HCT116 (cell line): ENCODE results near the gene MAFG. TPM values are rescaled to one million over a fixed set of nuclear protein-coding genes. Genes with fewer than 3 reads are reported as not detected.

Source experiments
- ATAC-seq: fragments of 200-7000 bp; cut with Tn5 transposase; 2 replicates; pipeline ENCODE4 v1.9.1; 2020; ENCODE audit warnings: mild to moderate bottlenecking, moderate library complexity
- BruUV-seq: library from RNA; stranded (reverse); fragments of 400-500 nt; replicated peaks from 2 replicates; lab custom pipeline; 2021; lab: Mats Ljungman, UMichigan
- CTCF ChIA-PET: fragments of 300-600 bp; sonication (Branson Sonifier 250); formaldehyde crosslinking; loops from one replicate; lab custom pipeline; 2021; ENCODE audit warnings: antibody characterized with exemption; lab: Charles Lee
- POLR2A ChIA-PET: fragments of 300-600, 350-600 bp; sonication (Branson Sonifier 250); formaldehyde crosslinking; loops from one replicate; lab custom pipeline; 2021; ENCODE audit warnings: antibody characterized with exemption; lab: Charles Lee
- RAD21 ChIA-PET, 2 experiments: fragments of 300-600 bp; sonication (Branson Sonifier 250); formaldehyde crosslinking; loops; one replicate each; lab custom pipeline; 2023; ENCODE audit warnings: low total read pairs in 2 of 2; ENCODE audit not compliant: uncharacterized antibody in 2 of 2, unreplicated experiment in 2 of 2, low non-redundant PET in 1 of 2; lab: Charles Lee
- DNase-seq: peaks from one replicate; pipeline ENCODE4 v3.0.0-alpha.2; 2010; ENCODE audit warnings: low read depth, low spot score
- H2AFZ ChIP-seq: fragments of 200-600 bp; shearing (Covaris generic), sonication (generic); 2 replicates; pipeline ENCODE4 v1.6.1; 2017; ENCODE audit warnings: low read depth, mixed run types, mixed read lengths, antibody characterized with exemption, low read length; ENCODE audit not compliant: poor library complexity, severe bottlenecking
- H3K27ac ChIP-seq: 2 replicates; pipeline ENCODE4 v1.5.1; 2012; ENCODE audit warnings: low read depth, low read length
- H3K27me3 ChIP-seq: fragments of 200-600 bp; sonication (generic); 2 replicates; pipeline ENCODE4 v1.6.1; 2016; ENCODE audit warnings: mixed run types, low read length, mixed read lengths; ENCODE audit not compliant: insufficient read depth
- H3K36me3 ChIP-seq, 2 experiments: fragments of 200-500 bp in 1 of 2; fragments of 200-600 bp in 1 of 2; sonication (Bioruptor generic) in 1 of 2; sonication (generic) in 1 of 2; 2 replicates each; pipeline versions ENCODE4 v1.5.1 to v1.6.1; 2014 to 2016; ENCODE audit warnings: low read length in 2 of 2, inconsistent platforms in 1 of 2, mixed read lengths in 1 of 2, mixed run types in 1 of 2; ENCODE audit not compliant: insufficient read depth in 2 of 2, control insufficient read depth in 1 of 2
- H3K4me1 ChIP-seq, 2 experiments: fragments of 200-600 bp in 1 of 2; sonication (generic) in 1 of 2; 2 replicates each; pipeline versions ENCODE4 v1.5.1 to v1.6.1; 2012 to 2017; ENCODE audit warnings: low read length in 2 of 2, inconsistent platforms in 1 of 2, mild to moderate bottlenecking in 1 of 2, mixed read lengths in 1 of 2, mixed run types in 1 of 2, moderate library complexity in 1 of 2; ENCODE audit not compliant: insufficient read depth in 2 of 2, control insufficient read depth in 1 of 2
- H3K4me2 ChIP-seq: fragments of 200-600 bp; sonication (generic); 2 replicates; pipeline ENCODE4 v1.6.1; 2017; ENCODE audit warnings: mixed run types, low read length, mixed read lengths
- H3K4me3 ChIP-seq, 2 experiments: fragments of 200-600 bp in 1 of 2; sonication (generic) in 1 of 2; replicated peaks in 1 of 2; 2 replicates each; pipeline ENCODE4 v1.5.1; 2011 to 2016; ENCODE audit warnings: low read length in 2 of 2, control low read depth in 1 of 2, low read depth in 1 of 2, mild to moderate bottlenecking in 1 of 2, mixed read lengths in 1 of 2, mixed run types in 1 of 2
- H3K79me2 ChIP-seq: fragments of 200-600 bp; sonication (generic); 2 replicates; pipeline ENCODE4 v1.6.1; 2017; ENCODE audit warnings: mild to moderate bottlenecking, mixed run types, low read length, moderate library complexity, mixed read lengths; ENCODE audit not compliant: insufficient read depth
- H3K9ac ChIP-seq: fragments of 200-600 bp; sonication (generic); 2 replicates; pipeline ENCODE4 v1.6.1; 2016; ENCODE audit warnings: low read length, mixed read lengths
- H3K9me2 ChIP-seq: fragments of 200-600 bp; sonication (generic), shearing (Covaris generic); 2 replicates; pipeline ENCODE4 v1.6.1; 2017; ENCODE audit warnings: mixed run types, mild to moderate bottlenecking, moderate library complexity; ENCODE audit not compliant: insufficient read depth
- H3K9me3 ChIP-seq, 2 experiments: fragments of 200-500 bp in 1 of 2; fragments of 200-600 bp in 1 of 2; sonication (Bioruptor generic) in 1 of 2; sonication (generic) in 1 of 2; 2 replicates each; pipeline ENCODE4 v1.6.1; 2014 to 2017; ENCODE audit warnings: low read length in 2 of 2, mixed read lengths in 2 of 2, inconsistent platforms in 1 of 2, low read depth in 1 of 2, mild to moderate bottlenecking in 1 of 2, mixed run types in 1 of 2, moderate library complexity in 1 of 2; ENCODE audit not compliant: control insufficient read depth in 1 of 2, insufficient read depth in 1 of 2
- H4K20me1 ChIP-seq: fragments of 200-600 bp; sonication (generic), shearing (Covaris generic); 2 replicates; pipeline ENCODE4 v1.6.1; 2017; ENCODE audit warnings: mixed run types, mild to moderate bottlenecking, moderate library complexity; ENCODE audit not compliant: insufficient read depth
- CBX3 ChIP-seq: IDR thresholded peaks from 2 replicates; pipeline ENCODE4 v1.6.1; 2012; ENCODE audit warnings: low read depth
- CEBPB ChIP-seq: IDR thresholded peaks from 2 replicates; pipeline ENCODE4 v1.6.1; 2012; ENCODE audit warnings: low read depth
- EZH2 ChIP-seq: fragments of 200-600 bp; sonication (generic); IDR thresholded peaks from 2 replicates; pipeline ENCODE4 v1.6.1; 2017; ENCODE audit warnings: antibody characterized with exemption, mixed run types
- EZH2phosphoT487 ChIP-seq: fragments of 200-600 bp; IDR thresholded peaks from 2 replicates; pipeline ENCODE4 v1.6.1; 2018; ENCODE audit warnings: antibody characterized with exemption, borderline replicate concordance
- POLR2A ChIP-seq: IDR thresholded peaks from 2 replicates; pipeline ENCODE4 v1.7.0; 2011; ENCODE audit warnings: borderline replicate concordance; ENCODE audit not compliant: insufficient read depth, insufficient read length; ENCODE audit errors: extremely low read depth
- SP1 ChIP-seq: IDR thresholded peaks from 2 replicates; pipeline ENCODE4 v1.6.1; 2012; ENCODE audit warnings: low read depth
- ZNF274 ChIP-seq: fragments of 200-500 bp; sonication (Bioruptor generic); IDR thresholded peaks from 2 replicates; pipeline ENCODE4 v1.6.1; 2014; ENCODE audit warnings: mild to moderate bottlenecking, low read depth, low read length, inconsistent platforms
- intact Hi-C: fragments of 100-400 bp; cut with micrococcal nuclease; formaldehyde crosslinking; loops from 2 replicates; pipeline ENCODE4 v1.10.0; 2022
- total RNA-seq: library from RNA; stranded (reverse); gene quantifications from one replicate; pipeline ENCODE4 v1.2.1, GENCODE V29; 2021; ENCODE audit not compliant: unreplicated experiment
- TF ChIP-seq, protein P1 (sequence below): IDR thresholded peaks from 2 replicates; pipeline ENCODE4 v1.6.1; 2012; ENCODE audit warnings: low read depth
- TF ChIP-seq, protein P2 (sequence below), 3 experiments: fragments of 200-600 bp in 1 of 3; sonication (generic) in 1 of 3; IDR thresholded peaks in 2 of 3; conservative IDR thresholded peaks in 1 of 3; 2 replicates each; pipeline ENCODE4 v1.5.1; 2012 to 2017; ENCODE audit warnings: low read depth in 2 of 3, low read length in 2 of 3, antibody characterized with exemption in 1 of 3, borderline replicate concordance in 1 of 3, control low read depth in 1 of 3, mild to moderate bottlenecking in 1 of 3, mixed read lengths in 1 of 3, mixed run types in 1 of 3, moderate library complexity in 1 of 3; ENCODE audit not compliant: insufficient read depth in 1 of 3
- TF ChIP-seq, protein P3 (sequence below): IDR thresholded peaks from 2 replicates; pipeline ENCODE4 v1.6.1; 2012

The MAFG gene
- total RNA-seq, 1 experiment from 2014 or later = 46.8 TPM

DNA sequence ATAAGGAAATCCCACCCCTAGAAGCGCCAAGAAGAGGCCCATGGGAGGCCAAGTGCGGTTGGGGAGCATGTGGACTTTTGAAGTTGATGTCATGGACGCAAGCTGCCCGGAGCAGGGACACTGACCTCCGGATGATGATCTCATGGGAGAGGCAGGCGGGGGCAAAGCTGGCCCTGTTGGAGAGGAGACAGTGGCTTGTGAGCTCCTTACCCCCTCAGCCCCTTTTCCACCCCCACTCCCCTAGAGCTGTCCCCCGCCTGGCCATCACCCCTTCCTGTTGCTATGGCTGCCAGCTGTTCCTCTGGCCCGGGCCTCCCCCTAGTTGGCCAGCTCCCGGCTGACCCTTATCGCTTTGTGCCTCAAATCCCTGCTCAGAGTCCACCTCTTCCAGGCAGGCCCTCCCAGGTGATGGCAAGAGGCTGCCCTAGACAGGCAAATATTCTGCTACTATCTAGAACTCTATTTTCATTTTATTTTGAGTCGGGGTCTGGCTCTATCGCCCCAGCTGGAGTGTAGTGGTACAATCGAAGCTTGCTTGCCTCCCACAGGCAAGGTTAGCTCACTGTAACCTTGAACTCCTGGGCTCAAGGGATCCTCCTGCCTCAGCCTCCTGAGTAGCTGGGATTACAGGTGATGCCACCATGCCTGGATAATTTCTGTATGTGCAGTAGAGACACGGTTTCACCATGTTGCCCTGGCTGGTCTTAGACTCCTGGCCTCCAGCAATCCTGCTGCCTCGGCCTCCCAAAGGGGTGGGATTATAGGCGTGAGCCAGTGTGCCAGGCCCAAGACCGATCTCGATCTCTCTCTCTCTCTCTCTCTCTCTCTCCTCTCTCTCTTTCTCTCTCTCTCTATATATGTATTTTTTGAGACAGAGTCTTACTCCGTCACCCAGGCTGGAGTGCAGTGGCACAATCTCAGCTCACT lies 26.9 kb upstream of the MAFG start:
- no TSS peak for BruUV-seq
- no peak overlapping the region for H3K4me2 ChIP-seq
- H3K36me3 ChIP-seq = no peaks in the 10 kb centered on the region
- no peak overlapping the region for H3K9ac ChIP-seq
- no peak for DNase-seq
- no peak overlapping the region for H3K4me3 ChIP-seq
- no peak for ATAC-seq
- no peaks in the 10 kb centered on the region for H3K9me3 ChIP-seq
- intact Hi-C loops = no loop called here
- POLR2A ChIA-PET = interaction anchor here (2.9 kb wide), 1 partner anchor 11 kb away, joined by 8 read pairs; no protein-coding TSS in a partner anchor
- no peaks in the 10 kb centered on the region for H3K9me2 ChIP-seq
- TF ChIP-seq EZH2 (no peak), CBX3 (no peak), EZH2phosphoT487 (no peak), ZNF274 (no peak), SP1 (no peak), POLR2A (no peak), CEBPB (no peak)
- TF ChIP-seq, protein P1, sequence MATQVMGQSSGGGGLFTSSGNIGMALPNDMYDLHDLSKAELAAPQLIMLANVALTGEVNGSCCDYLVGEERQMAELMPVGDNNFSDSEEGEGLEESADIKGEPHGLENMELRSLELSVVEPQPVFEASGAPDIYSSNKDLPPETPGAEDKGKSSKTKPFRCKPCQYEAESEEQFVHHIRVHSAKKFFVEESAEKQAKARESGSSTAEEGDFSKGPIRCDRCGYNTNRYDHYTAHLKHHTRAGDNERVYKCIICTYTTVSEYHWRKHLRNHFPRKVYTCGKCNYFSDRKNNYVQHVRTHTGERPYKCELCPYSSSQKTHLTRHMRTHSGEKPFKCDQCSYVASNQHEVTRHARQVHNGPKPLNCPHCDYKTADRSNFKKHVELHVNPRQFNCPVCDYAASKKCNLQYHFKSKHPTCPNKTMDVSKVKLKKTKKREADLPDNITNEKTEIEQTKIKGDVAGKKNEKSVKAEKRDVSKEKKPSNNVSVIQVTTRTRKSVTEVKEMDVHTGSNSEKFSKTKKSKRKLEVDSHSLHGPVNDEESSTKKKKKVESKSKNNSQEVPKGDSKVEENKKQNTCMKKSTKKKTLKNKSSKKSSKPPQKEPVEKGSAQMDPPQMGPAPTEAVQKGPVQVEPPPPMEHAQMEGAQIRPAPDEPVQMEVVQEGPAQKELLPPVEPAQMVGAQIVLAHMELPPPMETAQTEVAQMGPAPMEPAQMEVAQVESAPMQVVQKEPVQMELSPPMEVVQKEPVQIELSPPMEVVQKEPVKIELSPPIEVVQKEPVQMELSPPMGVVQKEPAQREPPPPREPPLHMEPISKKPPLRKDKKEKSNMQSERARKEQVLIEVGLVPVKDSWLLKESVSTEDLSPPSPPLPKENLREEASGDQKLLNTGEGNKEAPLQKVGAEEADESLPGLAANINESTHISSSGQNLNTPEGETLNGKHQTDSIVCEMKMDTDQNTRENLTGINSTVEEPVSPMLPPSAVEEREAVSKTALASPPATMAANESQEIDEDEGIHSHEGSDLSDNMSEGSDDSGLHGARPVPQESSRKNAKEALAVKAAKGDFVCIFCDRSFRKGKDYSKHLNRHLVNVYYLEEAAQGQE = no peak
- TF ChIP-seq, protein P2, sequence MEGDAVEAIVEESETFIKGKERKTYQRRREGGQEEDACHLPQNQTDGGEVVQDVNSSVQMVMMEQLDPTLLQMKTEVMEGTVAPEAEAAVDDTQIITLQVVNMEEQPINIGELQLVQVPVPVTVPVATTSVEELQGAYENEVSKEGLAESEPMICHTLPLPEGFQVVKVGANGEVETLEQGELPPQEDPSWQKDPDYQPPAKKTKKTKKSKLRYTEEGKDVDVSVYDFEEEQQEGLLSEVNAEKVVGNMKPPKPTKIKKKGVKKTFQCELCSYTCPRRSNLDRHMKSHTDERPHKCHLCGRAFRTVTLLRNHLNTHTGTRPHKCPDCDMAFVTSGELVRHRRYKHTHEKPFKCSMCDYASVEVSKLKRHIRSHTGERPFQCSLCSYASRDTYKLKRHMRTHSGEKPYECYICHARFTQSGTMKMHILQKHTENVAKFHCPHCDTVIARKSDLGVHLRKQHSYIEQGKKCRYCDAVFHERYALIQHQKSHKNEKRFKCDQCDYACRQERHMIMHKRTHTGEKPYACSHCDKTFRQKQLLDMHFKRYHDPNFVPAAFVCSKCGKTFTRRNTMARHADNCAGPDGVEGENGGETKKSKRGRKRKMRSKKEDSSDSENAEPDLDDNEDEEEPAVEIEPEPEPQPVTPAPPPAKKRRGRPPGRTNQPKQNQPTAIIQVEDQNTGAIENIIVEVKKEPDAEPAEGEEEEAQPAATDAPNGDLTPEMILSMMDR (IDR thresholded peaks at IDR 0.05 in 2 of 3, conservative IDR thresholded peaks at IDR 0.05 in 1 of 3; ENCODE audit: borderline replicate concordance in 1 of 3, insufficient read depth in 1 of 3, low read depth in 2 of 3, low read length in 2 of 3) = no peak
- TF ChIP-seq, protein P3, sequence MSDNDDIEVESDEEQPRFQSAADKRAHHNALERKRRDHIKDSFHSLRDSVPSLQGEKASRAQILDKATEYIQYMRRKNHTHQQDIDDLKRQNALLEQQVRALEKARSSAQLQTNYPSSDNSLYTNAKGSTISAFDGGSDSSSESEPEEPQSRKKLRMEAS = no peak
- H4K20me1 ChIP-seq = no peaks in the 10 kb centered on the region
- CTCF ChIA-PET = interaction anchor here (1.0 to 3.5 kb wide), 3 partner anchors 67 to 76 kb away, joined by 3 to 22 read pairs (median 8); partner anchors contain the start of genes CENPX and LRRC45
- H3K79me2 ChIP-seq = no peaks in the 10 kb centered on the region
- H3K4me1 ChIP-seq = peaks cover 3 to 8% of the 10 kb centered on the region in 2 experiments; a peak in 2 of 4 replicates
- no peak overlapping the region for H2AFZ ChIP-seq
- no peaks in the 10 kb centered on the region for H3K27me3 ChIP-seq
- RAD21 ChIA-PET = interaction anchor here in 1 of 2 experiments (0.8 kb wide), 1 partner anchor 74 kb away, joined by 3 read pairs; no protein-coding TSS in a partner anchor
- H3K27ac ChIP-seq = no peak overlapping the region
